HG02938 (cell line): ENCODE results near the gene KATNB1.
A peak's percentile ranks its signal among the peaks of the same experiment; 100 is the strongest.

Experiments
- ATAC-seq: cut with Tn5 transposase; IDR thresholded peaks from one replicate; pipeline ENCODE4 v1.9.1; 2021; ENCODE audit warnings: mild to moderate bottlenecking, moderate library complexity; ENCODE audit not compliant: unreplicated experiment

Gene KATNB1, protein sequence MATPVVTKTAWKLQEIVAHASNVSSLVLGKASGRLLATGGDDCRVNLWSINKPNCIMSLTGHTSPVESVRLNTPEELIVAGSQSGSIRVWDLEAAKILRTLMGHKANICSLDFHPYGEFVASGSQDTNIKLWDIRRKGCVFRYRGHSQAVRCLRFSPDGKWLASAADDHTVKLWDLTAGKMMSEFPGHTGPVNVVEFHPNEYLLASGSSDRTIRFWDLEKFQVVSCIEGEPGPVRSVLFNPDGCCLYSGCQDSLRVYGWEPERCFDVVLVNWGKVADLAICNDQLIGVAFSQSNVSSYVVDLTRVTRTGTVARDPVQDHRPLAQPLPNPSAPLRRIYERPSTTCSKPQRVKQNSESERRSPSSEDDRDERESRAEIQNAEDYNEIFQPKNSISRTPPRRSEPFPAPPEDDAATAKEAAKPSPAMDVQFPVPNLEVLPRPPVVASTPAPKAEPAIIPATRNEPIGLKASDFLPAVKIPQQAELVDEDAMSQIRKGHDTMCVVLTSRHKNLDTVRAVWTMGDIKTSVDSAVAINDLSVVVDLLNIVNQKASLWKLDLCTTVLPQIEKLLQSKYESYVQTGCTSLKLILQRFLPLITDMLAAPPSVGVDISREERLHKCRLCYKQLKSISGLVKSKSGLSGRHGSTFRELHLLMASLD

DNA sequence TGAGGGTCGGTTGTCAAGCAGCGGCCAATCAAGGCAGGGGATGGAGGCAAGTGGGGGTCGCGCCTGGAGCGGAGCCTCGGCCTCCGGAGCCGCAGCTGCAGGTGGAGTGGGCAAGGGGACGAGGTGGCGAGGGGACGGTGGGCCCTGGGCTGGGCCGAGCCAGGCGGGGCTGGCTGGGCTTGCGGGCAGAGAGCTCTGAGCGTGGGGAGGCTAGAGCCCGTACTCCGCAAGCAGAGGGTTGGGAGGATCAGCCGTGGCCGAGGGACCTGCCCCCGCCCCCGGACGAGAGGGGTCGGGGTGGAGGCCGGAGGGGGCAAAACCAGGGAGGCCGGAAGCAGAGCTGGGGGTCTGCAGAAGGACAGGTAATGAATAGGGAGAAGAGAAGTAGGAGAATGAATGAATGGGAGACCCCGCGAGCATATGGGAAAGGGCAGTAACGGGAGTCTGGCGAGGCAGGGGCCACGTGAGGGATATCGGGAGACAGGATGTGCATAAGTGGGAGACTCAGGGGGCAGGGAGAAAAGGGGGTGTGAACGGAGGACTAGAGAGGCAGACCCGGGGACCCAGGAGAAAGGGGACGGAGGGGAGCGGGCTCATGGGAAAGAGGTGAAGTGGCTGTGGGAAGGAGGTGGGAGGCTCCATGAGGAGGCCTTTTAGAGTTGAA lies at the start of gene KATNB1:
TSS of gene KATNB1 (plus strand) at position 16 of the 664 bp plus-strand sequence. CDS start 1,474 bp downstream, outside the sequence.
- ATAC-seq: peak; percentile 18

DNA sequence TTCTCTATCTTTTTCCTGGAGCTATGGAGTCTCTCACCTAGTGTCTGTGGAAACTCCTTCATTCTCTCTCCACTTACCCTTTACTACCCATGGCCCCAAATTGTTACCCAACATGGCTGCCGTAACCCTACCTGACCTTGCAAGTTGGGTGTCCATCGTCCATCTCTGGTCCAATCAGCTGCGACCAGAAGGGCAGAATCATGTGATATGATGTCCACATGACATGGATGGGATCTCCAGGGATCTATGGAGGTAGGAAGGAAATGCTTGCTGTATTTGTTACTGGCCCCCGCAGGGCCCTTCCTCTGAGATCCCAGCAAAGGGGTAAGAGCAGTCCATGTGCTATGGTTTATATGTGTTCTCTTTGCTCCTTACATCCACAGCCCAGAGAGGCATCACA lies 49.0 kb upstream of the KATNB1 start:
- no peak for ATAC-seq

DNA sequence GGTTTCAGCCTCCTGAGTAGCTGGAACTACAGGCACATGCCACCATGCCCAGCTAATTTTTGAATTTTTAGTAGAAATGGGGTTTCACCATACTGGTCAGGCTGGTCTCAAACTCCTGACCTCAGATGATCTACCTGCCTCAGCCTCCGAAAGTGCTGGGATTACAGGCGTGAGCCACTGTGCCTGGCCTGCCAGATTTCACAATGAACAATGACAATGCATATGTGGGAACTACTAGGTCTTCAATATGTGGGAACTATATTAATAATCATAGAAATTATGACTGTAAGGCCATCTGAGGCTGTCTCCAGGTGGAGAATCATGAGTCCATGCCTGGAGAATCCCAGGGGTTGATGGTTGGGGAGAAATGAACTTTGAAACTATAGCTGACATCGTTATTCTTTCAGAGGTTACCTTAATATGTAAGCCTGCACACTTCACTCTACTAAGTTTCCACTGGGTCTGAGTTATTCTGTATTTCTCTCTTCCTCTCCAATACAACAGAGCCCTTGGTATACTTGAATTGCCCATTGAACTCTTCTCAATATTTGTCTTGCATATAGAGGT lies 48.1 kb upstream of the KATNB1 start:
- no peak for ATAC-seq

DNA sequence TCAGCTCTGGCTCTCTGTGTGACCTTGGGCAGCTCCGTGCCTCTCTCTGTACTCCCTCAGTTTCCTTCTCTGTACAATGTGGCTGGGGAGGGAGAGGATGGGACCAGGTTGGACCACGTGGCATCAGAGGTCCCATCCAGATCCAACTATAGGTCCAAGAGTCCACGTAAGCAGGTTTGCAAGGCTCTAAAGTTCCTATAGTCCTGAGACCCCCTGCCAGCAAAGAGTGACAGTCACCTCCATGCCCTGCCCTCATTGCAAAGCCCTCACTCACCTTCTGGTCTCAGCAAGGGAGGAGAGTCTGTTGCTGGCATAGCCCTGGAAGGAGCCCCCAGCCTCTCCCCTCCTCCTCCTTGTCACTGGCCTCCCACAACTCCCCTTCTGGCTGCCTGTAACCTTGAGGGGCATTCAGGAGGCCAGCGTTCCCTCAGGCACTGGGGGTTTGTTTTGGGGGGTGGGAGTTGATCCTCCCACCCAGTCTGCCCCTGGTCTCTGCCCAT lies 47.0 kb upstream of the KATNB1 start:
- no peak for ATAC-seq

DNA sequence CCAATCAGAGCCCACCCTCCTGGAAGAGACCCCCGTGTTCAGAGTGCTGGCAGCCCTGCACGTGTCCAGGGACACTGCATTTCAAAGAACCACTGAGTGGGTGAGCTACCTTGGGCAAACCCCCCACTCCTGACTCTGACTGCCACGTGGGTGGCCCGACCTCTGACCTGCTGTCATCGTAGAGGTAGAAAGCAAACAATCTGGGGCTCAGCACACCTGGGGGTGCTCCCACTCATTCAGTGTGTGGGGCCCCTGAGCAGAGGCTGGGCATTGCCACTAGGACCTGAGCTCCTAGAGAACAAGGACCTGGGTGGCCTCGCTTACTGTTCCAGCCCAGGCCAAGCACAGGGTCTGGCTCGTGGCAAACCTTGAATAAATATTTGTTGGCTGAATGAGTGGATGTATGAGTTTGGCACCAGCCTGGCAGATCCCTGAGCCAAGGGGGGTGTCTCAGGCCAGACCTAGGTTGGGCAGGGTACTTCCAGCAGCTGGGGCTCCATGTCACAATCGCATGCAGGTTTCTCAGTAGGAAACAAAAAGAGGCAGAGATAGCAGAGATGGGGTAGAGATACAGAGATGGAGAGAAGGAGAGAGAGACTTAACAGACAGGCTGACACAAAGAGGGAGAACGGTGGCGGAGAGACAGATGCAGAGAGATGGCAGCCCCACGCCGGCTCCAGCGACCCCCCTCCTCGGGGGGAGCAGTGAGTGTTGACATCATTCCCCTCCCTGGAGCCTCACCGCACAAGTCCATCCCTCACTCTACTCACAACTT lies 46.4 kb upstream of the KATNB1 start:
- ATAC-seq: peak; percentile 10

DNA sequence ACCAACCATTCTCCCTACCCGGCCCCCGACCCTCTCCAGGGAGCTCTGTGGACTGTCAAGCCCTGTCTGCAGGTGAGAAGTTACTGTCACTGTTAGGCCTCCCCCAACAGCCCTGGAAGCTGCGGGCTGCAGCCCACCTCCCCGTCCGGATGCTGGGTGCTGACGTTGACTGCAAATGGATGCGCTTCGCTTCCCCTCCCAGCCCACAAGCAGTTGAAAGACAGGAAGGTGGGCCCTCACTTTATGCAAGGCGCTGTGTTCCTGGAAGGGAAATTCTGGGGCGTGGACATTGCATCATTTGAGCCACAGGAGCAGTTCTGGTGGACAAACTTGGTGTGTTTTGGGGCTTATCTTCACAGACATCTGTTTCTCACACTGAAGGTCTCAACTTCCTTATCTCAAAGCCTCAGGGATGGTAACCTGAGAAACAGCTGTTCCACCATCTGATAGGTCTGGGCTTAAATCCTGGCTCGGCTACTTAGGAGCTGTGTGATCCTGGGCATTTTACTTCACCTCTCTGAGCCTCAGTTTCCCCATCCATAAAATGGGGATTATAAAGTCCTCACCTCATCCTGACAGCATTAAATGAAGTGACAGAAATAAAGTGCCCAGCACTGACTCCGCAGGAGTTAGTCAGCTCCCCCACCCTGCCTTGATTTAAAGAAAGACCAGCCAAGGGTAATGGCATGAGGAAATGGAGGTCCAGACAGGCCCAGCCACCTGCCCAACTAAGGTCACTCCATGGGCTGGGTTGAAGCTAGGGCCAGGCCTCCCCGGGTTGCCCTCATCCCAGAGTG lies 45.6 kb upstream of the KATNB1 start:
- peak; percentile 56 for ATAC-seq

DNA sequence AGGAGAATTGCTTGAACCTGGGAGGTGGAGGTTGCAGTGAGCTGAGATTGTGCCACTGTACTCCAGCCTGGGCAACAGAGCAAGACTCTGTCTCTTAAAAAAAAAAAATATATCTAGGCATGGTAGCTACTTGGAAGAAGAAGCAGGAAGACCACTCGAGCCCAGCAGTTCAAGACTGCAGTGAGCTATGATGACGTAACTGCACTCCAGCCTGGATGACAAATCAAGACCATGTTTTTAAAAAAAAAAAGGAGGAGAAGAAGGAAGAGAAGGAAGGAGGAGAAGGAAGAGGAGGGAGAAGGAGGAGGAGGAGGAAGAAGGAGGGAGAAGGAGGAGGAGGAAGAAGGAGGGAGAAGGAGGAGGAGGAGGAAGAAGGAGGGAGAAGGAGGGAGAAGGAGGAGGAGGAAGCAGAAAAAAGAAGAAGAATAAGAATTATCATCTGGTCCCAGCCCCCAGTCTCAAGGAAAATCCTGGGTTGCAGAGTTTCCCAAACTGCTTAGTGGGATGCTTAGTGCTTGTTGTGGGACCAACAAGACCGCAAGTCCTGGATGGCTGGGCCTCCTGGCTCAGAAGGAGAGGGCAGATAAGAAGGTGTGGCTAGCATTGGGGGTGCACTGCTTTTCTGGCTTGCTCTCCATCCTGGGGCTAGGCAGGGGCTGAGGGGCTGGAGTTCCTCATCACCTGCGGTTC lies 44.6 kb upstream of the KATNB1 start:
- no peak for ATAC-seq

DNA sequence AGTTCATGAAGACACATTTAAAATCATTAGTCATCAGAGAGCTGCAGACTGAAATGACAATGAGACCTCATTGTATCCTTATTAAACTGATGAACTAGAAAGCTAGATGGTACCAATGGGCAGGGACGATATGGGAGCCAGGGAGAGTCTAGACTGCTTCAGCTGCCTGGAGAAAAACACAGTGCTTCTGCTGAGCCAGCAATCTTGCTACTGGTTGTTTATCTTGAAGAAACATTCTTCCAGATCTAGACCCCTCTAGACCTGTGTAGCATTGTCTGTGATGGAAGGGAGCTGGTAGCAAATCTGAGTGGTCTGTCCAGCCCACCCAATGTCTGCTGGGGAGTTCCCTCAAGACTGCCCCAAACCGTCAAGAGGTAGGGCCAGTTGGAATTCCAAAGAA lies 42.9 kb upstream of the KATNB1 start:
- ATAC-seq: no peak

DNA sequence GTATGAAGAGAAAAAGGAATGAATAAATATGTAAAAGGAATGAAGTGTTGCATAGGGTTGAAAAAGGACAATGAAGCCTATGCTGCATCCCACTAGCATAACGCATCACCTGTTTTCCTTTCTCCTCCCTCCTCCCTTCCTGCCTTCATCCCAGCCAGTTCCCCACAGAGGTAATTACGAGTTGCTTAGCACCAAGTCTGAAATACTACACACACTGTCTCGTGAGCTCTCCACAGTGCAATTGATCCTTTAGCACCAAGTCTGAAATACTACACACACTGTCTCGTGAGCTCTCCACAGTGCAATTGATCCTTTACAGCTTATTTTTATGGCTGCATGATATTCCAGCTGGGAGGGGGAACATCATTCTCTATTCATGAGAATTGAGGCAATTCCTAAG lies 42.0 kb upstream of the KATNB1 start:
- no peak for ATAC-seq

DNA sequence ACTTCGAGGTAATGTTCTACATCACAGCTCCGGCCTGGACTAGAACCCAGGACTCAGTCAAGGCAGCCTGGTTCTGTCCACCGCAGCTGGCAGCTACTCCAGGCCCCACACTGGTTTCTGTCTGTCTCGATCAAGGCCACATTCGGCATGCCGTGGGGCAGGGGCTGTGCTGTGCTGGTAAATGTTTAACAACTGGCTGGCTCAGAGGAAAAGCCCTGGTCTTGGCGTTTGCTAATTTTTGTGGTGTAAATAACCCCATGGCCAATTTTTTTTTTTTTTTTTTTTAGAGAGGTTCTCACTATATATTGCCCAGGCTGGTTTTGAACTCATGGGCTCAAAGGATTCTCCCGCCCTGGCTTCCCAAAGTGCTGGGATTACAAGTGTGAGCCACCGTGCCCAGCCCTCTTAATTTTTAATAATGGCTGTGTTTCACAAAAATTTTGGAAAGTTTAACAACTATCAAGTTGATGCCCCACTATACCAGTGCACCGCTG lies 41.3 kb upstream of the KATNB1 start:
- no peak for ATAC-seq

DNA sequence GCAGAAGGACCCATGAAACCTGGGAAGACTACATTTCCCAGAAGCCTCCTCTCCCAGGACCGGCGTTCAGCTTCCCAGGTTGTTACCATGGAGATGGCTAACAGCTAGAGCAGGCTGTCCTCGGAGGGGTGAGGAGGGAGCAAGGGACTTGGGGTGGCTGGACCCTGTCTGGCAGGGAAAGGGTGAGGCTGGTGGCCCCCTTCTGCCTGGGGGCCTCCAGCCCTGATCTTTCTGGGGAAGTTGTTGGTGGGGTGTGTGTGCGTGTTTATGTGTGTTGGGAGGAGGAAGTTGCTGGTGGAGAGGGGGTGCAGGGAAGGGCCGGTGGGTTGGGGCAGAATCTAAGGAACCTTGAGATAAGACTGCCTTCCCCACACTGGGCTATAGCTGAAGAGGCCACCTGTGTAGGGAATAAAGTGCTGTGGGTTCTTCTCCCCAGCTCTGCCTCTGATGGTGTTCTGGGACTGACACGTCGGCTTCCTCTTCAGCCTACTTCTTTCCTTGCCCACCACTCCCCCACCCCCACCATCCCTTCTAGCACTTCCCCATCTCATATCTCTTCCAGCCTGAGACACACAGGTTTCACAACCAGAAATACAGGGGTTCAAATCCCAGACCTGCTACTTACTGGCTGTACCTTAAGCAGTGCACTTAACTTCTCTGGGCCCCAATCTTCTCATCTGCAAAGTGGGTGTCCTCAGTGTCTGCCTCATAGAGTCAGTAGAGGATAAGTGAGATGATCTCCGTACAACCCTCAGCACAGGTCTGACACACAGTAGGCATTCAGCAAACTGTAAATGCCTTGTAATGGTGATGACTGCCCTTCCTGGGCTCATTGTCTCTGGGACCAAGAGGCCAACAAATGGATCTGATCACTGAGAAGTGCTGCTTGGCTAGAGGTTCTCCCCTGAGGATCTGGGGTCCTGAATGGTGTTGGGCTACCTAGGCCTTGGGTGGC lies 40.6 kb upstream of the KATNB1 start, which contains the start of gene DRC7:
TSS of gene DRC7 (plus strand) at position 82 of the 955 bp plus-strand sequence. CDS start 3,144 bp downstream, outside the sequence.
- no peak for ATAC-seq

DNA sequence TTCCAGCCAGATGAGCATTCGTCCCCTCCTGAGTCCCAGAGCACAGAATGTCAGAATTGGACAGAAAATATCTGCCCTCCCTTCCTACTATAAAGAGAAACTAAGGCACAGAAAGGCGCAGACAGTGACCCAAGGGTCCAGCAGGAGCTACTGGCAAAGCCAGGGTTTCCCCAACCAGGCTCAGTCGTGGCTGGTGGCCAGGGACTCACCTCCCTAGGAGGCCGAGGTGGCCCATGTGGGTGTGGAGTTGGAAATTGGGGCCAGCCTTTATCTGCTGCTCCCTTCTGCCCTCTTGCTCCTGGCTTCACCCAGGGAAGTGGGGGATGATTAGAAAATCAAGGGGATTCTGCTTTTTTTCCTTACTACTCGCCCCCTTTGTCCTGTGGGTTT lies 39.9 kb upstream of the KATNB1 start:
- no peak for ATAC-seq

DNA sequence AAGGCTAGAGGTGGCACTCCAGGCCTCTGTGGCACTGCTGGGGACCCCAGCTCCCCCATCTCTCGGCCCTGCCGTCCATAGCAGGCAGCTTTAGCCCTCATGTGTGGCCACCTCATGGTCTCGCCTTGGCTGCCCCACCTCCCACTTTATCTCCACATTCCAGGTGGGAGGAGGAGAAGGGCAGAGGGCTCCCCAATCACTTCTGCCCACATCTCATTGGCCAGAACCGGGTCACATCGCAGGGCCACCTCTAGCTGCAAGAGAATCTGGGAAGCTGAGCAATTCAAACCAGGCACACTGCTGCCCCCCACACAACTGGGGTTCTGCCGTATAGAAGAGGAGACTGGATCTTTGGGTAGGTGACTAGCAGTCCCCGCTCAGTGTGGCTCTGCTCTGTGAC lies 39.3 kb upstream of the KATNB1 start:
- ATAC-seq: no peak

DNA sequence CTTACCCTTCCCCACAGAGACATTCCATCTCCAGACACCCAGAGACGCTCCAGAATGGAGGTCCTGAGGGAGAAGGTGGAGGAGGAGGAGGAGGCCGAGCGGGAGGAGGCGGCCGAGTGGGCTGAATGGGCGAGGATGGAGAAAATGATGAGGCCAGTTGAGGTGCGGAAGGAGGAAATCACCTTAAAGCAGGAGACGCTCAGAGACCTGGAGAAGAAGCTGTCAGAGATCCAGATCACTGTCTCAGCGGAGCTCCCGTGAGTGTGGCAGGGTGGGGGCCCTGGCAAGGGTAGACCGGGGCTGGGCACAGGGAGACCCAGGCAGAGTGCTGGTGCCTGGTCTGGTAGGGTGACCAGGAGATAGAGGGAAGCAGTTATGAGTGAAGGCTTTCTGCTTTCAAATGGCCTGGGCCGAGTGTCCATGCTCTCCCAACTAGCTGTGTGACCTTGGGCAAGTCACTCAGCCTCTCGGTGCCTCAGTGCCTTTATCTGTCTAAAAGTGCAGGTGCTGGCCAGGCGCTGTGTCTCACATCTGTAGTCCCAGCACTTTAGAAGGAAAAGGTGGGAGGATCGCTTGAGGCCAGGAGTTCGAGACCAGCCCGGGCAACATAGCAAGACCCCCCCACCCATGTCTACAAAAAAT lies 37.6 kb upstream of the KATNB1 start:
- ATAC-seq: no peak

DNA sequence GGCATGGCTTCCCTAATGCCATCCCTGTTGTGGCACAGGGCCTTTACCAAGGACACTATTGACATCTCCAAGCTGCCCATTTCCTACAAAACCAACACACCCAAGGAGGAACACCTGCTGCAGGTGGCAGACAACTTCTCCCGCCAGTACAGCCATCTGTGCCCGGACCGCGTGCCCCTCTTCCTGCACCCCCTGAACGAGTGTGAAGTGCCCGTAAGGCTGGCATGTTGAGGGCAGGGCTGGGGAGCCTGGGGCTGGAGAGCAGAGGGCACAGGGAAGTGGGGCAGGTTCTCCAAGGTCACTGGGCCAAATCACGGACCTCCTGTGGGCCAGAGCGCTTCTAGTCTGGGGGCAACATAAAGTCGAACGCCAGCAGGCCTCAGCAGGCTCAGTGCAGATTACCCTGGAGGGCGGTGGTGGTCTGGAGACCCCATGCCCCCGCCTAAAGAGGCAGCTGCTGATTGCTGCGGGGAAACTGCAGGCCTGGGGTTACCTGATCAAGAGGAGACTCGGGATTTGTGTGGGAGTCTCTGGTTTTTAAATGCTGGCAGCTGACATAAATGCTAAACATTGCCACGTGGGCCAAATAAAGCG lies 36.7 kb upstream of the KATNB1 start:
- ATAC-seq: no peak

DNA sequence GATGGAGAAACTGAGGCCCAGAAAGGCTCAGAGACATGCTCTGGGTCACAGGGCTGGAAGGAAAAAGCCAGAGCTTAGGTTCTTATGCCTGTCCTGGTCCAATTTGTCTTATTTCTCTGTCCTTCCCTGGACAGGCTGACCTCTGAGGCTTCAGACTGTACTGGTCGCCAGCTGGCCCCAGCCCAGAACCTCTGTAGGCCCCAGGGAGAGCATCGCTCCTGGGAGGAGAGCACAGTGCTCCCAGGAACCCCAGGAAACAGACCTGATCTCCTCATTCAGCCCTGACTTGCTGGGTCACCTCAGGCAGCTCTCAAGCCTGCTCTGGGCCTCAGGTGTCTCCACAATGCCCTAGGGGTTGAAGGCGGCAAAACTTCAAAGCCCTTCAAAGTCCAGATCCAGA lies 36.1 kb upstream of the KATNB1 start:
- no peak for ATAC-seq

DNA sequence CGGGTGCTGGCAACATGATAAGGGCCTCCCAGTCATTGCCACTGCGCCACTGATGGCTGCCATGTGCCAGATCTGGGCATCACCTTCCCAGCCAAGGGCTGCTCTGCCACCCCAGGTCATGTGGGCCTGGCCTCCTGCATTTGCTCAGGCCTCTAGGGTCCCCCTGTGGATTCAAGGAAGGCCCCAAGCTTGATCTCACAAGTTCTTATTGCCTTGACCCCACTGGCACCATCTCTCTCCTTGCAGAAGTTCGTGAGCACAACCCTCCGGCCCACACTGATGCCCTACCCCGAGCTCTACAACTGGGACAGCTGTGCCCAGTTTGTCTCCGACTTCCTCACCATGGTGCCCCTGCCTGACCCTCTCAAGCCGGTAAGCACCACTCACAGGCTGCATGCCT lies 35.7 kb upstream of the KATNB1 start:
- no peak for ATAC-seq
